Measurements from ENCODE around the gene ELMO1. TPM values are rescaled to one million over a fixed set of nuclear protein-coding genes. Genes with fewer than 3 reads are reported as not detected.

ELMO1 gene
- total and polyA plus RNA-seq, 9 donors, result 8.9 to 48.9 (median 28.0) TPM

GRCh38 chr7:37417107-37417474 is 31.6 kb downstream of the ELMO1 start:
- Histone ChIP-seq H3K4me1 (ENCODE audit: insufficient read depth) (peaks cover 7% of the 10 kb centered on the region), H3K4me3 (no peak overlapping the region), H3K9me3 (no peaks in the 10 kb centered on the region), H3K36me3 (no peaks in the 10 kb centered on the region), H3K27me3 (no peaks in the 10 kb centered on the region), H3K27ac (no peak overlapping the region)
- DNase-seq, result no peak
- WGBS, 3 donors, result 84 to 92% (median 91%) methylated on average over 10 of the region's 10 CpGs
- TF ChIP-seq EP300 (IDR thresholded peaks at IDR 0.05) (no peak), POLR2A (IDR thresholded peaks at IDR 0.05) (no peak), CTCF (IDR thresholded peaks at IDR 0.05) (no peak)
- intact Hi-C loops (cut with DNase I), result no loop called here

DNA sequence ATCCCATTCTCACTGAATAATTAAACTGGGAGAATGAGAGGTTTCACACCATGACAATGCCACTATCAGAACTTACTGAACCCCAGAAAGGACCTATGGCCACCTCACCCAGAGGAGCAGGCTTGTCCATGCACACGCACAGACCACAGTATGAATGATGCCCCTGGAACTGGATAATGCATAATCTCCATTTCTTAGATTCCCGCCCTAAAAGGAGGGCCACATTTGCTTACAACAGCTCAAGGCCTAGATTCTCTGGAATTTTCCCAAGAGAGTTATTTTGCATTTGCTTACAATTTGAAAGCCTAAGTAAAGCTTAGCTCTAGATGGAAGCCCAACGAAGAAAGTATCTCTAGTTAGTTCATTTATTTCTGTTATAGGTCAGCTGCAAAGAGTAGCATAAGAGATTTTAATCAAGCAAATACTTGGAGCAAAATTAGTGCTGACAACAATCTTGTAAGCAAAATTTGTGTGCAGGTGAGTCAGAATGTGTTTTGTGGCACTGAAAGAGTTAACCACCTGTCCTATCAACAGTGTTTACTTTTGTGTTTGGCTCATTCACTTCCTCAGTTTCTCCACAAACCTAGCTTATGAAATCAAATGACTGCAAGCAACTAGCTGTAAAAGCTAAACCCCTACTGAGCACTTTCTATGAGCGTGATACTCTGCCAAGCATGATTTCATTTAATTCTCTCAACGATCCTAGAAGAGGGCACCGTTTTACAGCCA is 32.1 kb downstream of the ELMO1 start:
- Histone ChIP-seq H3K4me3 (no peak overlapping the region), H3K27ac (no peak overlapping the region), H3K36me3 (no peaks in the 10 kb centered on the region), H3K27me3 (no peaks in the 10 kb centered on the region), H3K9me3 (no peaks in the 10 kb centered on the region), H3K4me1 (ENCODE audit: insufficient read depth) (peaks cover 4% of the 10 kb centered on the region)
- 70 to 83% (median 72%) methylated on average over 6 of the region's 6 CpGs for WGBS, 3 donors
- intact Hi-C loops (cut with DNase I), result no loop called here
- TF ChIP-seq POLR2A (IDR thresholded peaks at IDR 0.05) (no peak), CTCF (IDR thresholded peaks at IDR 0.05) (no peak), EP300 (IDR thresholded peaks at IDR 0.05) (no peak)
- no peak for DNase-seq

- 89 to 94% (median 91%) methylated on average over 1 of the region's 1 CpG for WGBS, 3 donors
- peaks cover 2% of the 10 kb centered on the region for H3K4me1 ChIP-seq (ENCODE audit: insufficient read depth)
These were observed 33.0 kb downstream of the ELMO1 start for GRCh38 chr7:37415629-37416028.

GRCh38 chr7:37414352-37414983 is 34.2 kb downstream of the ELMO1 start:
- H3K9me3 ChIP-seq, result no peaks in the 10 kb centered on the region
- no peak overlapping the region for H3K4me3 ChIP-seq
- intact Hi-C loops (cut with DNase I), result loop anchor here in 1 of 4 donors (5.0 kb wide), 1 partner anchor 1957 kb away; no protein-coding TSS in a partner anchor
- DNase-seq, result no peak
- TF ChIP-seq CTCF (IDR thresholded peaks at IDR 0.05) (no peak), POLR2A (IDR thresholded peaks at IDR 0.05) (no peak), EP300 (IDR thresholded peaks at IDR 0.05) (no peak)
- no peaks in the 10 kb centered on the region for H3K36me3 ChIP-seq
- H3K27ac ChIP-seq, result no peak overlapping the region
- WGBS, 3 donors, result 94 to 96% (median 95%) methylated on average over 5 of the region's 5 CpGs
- no peaks in the 10 kb centered on the region for H3K4me1 ChIP-seq (ENCODE audit: insufficient read depth)
- no peaks in the 10 kb centered on the region for H3K27me3 ChIP-seq

More at GRCh38 chr7:37415629-37416028, 33.0 kb downstream of the ELMO1 start:
- TF ChIP-seq CTCF (IDR thresholded peaks at IDR 0.05), result no peak
- TF ChIP-seq EP300 (IDR thresholded peaks at IDR 0.05), result no peak
- TF ChIP-seq POLR2A (IDR thresholded peaks at IDR 0.05), result no peak
- DNase-seq, result no peak
- Histone ChIP-seq H3K27me3 (no peaks in the 10 kb centered on the region), H3K36me3 (no peaks in the 10 kb centered on the region), H3K27ac (no peak overlapping the region), H3K4me3 (no peak overlapping the region), H3K9me3 (no peaks in the 10 kb centered on the region)
- intact Hi-C loops (cut with DNase I), result no loop called here

Data from ovary (tissue), 9 donors.